GM18867 (cell line): ENCODE results near the gene CBX4.

Source experiments
- ATAC-seq: cut with Tn5 transposase; IDR thresholded peaks from one replicate; pipeline ENCODE4 v1.9.1; 2021; ENCODE audit warnings: mild to moderate bottlenecking, moderate library complexity; ENCODE audit not compliant: unreplicated experiment

Gene CBX4

DNA sequence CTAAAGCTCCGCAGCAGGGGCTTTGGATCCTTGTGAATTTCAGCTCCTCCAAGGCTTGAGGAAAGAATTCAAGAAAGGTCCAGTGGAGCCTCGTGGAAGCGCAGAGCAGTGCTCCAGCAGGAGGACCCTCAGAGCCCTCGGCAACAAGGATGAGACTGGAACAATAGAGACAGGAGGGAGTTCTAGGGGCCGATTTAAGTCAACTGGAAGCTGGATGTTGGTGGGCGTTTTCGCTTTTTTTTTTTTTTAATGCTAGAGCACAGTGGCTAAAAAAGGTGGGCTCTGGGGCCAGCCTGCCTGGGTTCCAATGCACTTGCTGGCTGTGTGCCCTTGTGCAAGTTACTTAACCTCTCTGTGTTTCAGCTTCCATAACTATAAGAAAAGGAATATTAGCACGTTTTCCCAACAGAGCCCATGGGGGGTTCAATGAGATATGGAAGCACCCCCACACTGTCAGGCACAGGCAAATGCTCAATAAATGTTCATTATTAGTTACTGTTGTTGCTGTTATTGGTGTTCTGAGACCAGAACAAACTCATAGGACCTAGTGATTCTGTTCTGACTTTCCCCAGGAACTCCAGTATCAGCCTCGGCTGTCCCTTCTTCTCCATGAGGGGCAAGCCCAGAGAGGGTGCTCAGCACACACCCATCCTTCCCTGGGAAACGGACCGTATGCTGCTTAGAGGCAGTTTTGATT is 37.1 kb downstream of the CBX4 start:
- no peak for ATAC-seq

DNA sequence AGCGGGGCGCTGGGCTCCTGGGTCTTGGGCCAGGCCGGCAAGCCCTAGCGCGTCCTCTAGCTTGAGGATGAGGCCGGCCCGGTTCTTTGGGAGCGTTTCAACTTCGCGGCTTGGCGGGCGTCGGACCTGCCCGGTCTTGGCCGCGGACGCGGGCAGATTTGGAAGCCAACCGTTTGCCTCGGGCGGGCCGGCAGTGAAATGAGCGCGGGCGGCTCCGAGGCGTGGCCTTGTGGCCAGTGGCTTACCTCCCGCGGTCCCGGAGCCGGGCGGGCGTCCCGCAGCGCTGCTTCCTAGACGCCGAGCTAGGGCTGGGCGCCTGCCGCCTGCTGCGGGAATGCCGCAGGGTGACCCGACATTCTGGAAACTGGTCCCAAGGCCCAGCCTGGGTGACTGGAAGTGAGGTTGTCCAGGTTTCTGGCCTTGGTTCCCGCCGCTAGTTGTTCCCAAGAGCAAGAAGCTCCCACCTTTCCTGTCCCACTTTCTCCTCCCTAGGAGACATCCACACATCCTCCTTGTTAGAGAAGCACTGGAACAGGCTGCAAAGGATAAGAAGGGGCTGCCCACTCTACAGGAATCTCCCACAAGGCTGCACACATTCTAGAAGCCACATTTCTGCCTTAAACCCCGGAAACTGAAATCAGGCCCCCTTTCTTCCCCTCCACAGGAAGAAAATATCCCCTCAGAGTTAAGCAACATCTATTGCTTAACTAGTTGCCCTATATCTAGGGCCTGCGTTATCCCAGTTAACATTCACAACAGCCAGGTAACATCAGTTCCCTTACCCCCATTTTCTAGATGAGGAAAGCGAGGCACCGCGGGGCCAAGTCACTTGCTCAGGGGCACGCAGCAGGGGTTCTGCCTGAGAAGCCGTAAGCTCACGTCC is 37.8 kb downstream of the CBX4 start:
- no peak for ATAC-seq

DNA sequence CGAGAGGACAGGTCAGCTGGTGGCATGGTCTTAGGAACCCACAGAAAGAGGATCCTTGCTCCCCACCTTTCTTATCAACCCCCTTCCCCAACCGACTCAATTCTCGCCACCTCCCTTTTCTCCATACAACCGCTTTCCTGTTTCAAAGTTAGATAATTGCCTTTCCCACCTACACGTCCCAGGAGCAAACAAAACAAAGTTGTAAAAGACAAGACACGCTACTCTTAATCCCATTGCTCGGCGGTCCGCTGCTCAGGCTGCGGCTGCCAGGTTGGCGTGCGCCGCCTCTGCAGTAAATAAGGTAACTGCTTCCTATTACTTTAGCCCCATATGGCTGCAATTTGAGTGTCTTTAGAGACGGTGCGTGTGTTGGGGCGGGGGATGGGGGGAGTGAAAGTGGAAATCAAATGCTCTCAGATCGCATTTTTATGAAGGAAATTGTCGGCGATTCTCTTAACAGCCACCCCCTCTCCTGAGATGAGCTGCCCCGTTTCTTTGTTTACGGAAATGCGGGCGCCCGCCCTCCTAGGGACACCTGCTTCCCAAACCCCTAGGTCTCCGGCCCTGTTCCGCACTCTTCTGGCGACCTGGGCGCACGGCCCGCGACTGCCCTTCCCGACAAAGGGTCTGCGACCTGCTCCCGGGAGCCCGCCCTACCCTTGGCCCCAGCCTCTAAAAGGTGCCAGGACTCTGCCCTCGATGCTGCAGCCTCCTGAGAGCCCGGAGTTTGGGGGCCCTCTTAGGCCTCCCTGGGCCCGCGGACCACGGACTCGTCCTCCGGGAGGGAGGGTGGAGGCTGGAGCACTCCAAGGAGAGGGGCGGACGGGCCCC is 38.7 kb downstream of the CBX4 start:
- no peak for ATAC-seq

DNA sequence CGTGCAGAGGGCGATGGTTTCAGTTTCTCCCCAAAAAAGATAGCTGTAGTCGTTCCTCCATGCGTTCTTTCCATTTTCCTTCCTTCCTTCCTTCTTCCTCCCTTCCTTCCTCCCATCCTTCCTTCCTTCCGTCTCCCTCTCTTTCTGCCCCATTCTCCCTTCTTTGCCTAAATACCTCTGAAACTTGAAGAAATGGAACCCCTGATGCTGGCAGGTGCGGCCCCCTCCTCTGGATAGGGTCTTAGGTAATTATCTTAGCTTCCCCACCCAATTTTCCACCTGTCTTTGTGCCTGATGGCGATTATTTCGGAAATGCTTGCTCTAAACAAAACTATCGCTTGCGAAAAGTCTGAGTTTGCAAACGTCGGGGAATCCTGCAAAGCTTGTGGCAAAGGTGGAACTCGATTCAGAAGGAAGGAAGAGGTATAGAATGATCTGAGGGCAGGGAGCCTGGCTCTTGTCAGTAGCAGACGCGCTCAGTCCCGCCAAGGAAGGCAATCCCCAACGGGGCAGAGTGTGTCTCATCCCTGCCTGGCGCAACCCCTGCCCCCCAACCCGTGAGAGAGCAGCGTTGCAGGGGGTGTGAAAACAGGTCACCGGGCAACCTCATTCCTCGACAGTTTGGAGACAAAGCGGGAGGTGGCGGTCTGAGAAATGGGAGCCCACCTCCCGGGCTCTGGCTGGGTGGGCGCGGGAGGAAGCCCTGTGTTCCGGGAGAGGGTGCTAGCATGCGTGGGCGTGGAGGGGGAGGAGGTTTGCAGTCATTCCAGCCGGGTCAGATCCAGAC is 39.5 kb downstream of the CBX4 start:
- no peak for ATAC-seq

DNA sequence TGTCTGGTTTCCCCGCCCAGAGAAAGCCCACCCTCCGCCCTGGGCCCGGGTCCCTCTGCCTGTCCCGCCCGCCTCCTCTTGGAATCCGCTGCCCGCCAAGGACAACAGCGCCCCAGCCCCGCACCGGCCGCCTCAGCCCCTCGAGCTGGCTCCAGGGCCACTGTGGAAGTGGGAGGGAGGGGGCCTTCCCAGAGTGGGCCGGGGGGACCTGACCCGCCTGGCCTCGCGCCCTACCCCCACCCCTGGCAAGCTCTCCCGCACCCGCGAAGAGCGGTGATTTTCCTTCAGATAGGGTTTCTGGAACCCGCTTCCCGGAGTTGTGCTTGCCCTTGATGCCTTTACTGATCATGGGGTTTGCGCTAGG is 40.1 kb downstream of the CBX4 start:
- ATAC-seq = no peak

DNA sequence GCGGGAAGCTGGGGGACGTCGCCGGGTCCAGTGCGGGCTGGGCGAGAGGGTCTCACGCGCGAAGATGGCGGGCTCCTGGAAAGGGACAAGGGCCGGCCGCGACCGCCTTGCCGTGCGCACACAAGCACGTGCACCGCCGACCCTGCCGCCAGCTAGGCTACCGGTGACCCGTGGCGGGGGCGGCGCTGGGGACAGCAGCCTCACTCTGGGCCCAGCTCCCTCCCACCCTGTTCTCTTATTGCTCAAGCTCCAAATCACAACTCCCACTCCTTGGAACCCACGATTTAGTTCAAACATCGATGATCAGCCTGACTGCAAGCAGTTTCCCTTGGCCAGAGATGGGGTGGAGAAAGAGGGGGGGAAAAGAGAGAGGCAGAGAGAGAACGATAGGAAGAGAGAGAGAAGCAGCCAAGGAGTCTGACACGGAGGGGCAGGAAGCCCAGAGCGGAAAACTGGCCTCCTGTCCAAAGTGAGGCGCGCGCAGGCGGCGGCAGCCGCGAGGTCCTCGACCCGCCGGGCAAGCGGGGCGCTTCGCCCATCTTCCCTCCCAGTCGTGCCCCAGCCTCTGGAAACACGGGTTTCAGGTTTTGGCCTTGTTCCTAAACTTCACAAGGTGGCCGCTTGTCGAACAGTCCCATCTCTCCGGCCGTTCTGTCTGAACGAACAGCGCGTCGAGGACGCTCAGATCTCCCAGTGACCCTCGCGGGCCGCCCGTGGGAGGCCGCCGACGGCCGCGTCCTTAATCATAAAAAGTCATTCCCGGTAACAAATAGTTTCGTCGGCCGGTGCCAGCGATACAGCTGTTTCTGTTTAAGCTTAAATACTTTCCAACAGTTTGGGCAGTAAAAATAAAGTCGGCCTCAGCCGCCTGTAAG is 40.7 kb downstream of the CBX4 start:
- no peak for ATAC-seq

DNA sequence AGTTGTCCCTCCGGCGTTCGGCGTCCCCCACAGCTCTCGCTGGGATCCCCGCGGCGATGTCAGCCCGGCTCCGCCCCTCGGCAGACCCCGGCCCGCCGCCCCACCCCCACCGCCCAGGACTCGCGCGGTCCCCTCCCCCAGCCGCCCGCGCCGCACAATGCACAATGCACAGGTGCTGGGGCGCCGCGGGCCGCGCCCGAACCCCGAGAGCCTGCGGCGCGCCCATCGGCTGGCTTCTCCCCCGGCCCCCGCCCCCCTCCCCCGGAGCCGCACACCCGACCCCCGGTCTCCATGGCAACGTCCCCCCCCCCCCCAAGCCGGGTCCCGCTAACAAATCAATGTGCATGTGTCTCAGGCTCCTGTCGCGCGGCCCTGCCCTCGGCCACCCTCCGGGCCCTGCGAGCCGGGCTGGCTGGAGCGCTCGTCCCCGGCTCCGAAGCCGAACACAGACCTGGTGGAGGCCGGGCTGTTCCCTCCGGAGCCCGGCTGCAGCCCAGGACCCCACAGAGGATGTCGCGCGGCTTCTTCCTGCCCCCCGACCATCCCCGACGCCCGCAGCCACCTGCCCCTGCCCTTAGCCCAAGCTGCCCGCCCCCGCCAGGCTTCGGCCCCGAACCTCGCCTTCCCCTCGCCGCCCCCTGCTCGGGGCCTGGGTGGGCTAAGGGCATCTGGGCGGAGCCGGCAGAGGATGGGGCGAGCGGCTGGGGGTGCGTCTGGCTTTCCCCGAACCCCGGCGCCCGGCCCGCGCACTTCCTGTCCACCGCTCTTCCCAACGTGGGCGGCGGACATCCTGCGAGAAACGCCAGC is 41.5 kb downstream of the CBX4 start:
- ATAC-seq = peak; percentile 17

DNA sequence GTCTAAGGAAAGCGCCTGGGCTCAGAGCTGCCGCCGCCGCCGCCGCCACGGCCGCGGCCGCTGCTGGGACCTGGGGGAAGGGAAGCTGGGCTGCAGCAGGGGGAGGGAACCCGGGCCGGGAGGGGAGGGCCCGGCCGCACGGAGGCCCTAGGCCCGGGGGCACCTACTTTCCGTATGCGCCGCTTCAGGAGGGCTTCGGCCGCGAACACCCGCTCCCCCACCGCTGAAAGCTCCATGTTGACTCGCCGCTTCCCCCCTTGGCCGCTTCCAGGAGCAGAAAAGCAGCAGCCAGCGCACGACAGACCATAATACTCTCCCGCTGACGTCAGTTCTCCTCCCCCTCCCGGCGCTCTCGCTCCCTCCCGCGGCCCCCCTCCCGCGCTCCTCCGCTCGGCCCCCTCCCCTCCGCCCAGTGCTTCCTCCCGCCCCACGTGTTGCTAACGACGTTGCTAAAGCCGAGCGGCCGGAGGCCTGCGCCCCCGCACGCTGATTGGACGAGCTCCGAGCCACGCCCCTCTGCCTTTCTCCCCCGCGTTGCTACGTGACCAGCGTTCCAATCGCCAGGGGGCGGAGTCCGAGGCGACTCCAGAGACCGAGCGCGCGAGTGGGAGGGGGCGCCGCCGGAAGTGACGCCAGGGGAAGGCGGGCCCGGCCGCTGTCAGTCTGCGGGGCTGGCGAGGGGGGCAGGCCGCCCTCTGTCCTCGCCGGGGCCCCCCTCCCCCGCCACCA is 42.3 kb downstream of the CBX4 start, which contains the start of gene CBX8:
TSS of gene CBX8 (minus strand) at position 315 of the 729 bp plus-strand sequence. CDS start at position 236, 79 bp downstream.
- peak; percentile 86 for ATAC-seq

DNA sequence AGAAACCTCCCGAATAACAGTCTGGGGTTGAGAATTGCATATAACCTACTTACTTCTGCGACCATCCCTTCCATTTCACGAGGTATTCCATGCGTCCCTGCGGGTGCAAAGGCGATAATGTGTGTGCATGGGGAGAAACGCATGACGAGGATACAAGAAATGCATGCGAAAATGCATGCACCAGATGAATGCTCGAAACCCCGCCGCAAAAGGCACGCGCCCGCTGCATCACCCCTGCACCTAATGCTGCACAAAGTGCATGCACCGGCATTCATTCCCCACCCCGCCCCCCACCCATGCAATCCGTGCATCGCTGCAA is 42.8 kb downstream of the CBX4 start:
- no peak for ATAC-seq

DNA sequence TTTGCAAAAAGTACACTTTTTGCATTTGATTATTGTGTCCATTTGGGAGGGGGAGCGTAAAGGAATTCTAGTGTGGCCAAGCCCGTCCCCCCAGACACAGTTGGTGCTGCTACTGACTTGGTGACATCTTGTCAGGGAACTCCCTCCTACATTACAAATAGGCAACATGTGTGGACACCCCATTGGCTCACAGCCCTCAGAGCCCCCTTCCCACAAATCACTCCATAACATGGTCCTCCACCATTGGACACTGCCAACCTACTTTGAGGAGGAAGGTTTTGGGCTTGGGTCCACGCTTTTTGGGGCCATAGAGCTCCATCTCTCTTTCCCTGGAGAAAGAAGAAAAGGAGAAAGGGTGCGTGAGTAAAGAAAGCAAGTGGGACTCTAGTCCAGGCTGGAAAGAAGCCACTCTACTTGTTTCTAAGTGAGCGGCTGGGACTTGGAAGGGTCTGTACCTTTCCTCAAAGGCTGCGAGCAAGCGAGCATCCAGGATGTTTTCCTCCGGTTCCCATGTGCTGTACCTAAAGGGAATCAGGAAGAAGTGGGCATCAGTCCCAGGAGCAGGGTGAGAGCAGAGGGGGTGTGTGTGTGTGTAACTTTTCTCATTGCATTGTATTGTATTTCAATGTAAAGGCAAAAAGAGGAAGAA is 43.3 kb downstream of the CBX4 start:
- ATAC-seq = no peak

DNA sequence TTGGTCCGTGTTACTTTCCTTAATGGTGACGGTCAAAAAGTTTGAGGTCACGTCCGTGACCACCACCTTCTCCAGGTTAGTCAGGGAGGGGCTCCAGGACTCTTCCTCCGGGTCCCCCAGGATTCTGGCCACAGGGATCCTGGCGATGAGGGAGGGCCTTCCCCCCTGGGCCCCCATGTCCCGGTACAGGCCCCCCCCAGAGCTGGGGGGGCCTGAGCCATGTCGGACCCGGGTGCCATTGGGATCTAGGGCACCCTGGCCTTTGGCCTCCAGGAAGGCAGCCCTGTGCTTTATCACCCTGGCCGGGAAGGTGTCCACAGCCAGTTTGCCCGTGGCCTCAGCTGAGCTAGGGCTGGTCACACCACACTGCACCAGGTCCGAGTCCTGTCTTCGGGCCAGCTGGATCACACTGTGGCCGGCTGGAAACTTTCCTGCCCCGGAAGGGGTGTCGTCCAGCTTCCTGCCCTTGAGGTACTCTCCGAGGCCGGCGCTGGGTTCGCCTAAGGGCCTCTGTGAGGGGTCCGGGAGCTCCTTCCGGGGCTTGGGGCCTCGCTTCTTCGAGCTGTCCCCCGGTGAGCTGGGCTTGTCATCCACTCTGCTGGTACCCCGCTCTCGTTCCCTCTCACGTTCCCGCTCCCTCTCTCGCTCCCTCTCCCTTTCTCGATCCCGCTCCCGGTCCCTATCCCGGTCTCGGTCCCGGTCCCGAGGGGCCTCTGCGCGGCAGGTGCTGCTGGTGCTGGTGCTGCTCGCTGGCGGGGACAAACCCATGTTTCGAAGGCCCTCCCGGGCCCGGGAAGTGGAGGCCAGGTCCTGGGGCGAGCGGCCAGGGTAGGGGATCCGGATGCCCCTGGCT is 44.4 kb downstream of the CBX4 start:
- ATAC-seq = no peak

DNA sequence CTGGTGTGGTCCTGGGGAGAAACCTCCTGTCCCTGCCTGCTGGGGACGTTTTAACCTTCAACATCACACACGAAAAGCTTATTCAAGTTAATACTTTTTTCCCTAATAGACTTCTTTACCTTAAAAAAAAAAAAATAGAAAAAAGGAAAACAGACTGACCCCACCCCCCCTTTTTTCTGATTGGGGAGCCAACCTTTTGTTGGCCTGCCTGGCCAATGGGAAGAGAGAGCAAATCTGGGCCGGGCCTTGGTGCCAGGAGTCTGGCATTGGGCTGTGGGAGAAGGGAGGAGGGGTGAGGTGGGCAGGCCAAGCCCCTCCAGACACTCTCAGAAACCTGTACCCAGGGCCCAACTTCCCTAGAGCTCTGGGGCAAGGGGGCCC is 45.3 kb downstream of the CBX4 start:
- ATAC-seq = no peak

DNA sequence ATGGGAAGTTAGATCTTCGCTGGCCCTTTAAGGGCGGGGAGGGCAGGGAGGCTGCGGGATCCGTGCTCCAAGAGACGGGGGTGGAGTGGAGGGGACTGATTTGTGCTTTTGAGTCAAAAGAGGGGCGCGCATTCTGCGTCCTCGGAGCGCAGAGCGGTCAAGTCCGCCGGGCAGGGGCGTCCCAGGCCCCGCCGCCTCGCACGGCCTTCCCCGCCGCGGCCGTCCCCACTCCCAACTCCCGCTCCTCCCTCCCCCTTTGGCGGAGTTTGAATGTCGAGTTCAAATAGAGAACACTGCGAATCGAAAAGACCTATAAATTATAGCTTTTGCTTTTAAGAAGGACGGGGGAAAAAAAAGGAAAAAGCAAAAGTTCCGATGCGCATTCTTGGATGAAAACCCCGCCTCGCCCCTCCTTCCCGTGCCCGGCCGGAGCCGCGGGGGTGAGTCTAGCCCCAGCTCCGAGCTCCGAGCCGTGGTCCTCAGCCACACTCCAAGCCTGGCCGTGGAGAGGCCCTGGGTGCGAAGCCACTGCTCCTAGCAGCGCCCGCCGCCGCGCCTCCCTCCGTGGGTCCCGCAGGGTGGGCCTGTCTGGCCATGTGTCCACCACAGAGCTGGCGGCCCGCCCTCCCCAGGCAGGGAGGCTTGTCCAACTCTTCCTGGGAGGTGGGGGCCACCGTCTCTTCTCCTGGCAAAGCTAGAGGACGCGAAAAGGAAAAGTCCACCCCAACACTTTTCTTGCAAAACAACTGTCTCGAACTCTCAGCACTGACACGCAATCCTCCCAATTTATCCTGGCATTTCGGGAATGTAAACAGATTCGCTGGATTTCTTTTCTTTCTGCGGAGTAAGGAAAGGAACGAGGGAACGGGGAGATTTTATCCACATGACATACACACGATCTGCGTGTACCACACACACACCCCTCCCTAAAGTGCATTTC is 46.0 kb downstream of the CBX4 start:
- ATAC-seq = no peak

DNA sequence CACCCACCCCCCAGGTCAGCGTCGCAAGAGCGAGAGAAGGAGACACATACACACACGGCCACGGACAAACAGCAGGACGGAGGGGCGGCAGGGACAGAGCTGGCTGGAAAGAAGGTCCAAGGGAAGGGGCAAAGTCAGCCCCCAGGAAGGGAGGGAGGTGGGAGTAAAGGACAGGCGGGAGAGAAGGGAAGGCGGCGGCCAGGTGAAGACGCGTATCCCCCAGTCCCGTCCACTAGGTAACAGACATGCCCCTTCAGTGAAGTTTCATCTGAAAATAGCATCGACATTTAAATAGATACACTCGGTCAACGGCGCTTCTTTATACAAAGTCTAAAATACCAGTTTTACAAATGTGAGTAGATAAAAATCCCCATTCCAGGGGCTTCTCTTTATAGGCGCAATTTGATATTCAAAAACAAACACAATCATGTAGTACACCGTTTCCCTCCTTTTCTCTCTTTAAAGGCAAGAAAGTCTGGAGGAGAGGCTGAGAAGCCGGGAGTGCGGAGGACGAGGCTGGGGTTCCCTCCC is 46.8 kb downstream of the CBX4 start:
- no peak for ATAC-seq

DNA sequence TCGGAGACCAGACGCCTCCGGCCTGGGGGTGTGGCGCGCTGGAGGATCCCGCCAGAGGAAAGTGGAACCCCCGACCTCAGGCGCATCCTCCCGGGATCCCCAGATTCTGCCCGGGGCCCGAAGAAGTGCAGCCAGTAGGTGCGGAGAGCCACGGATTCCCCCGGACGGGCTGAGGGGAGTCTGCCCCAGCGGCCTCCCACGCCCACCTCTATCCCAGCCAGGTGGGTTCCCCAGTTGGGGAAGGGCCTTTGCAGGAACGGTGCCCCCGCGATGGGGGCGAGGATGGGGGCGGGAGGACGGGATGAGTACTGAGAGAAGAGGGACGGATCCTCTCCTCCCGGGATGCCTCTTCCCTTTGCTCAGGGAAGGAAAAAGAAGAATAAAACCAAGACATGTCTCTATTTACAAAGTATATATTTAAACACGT is 47.5 kb downstream of the CBX4 start:
- no peak for ATAC-seq
